Neutrophil (primary cell): ENCODE results near the gene MXRA8.
"Not testable (repeated sequence)": the region's sequence is repeated elsewhere in the genome, so short reads cannot be mapped to it uniquely, and the experiment has no call there.

ENCODE experiments used
- H3K27ac ChIP-seq: fragments of 200-600 bp; sonication (generic); 2 replicates; pipeline ENCODE4 v1.5.1; 2016; ENCODE audit warnings: mild to moderate bottlenecking, moderate library complexity
- H3K27me3 ChIP-seq: fragments of 200-600 bp; sonication (generic); 2 replicates; pipeline ENCODE4 v1.6.0; 2016; ENCODE audit warnings: mild to moderate bottlenecking
- H3K36me3 ChIP-seq: fragments of 200-600 bp; sonication (generic); 2 replicates; pipeline ENCODE4 v1.5.1; 2017
- H3K4me1 ChIP-seq, 2 experiments: fragments of 200-600 bp in 1 of 2; sonication (generic) in 1 of 2; 1 replicate in 1 of 2; 2 replicates in 1 of 2; pipeline versions ENCODE4 v1.5.1 to v1.6.1; 2013 to 2016; ENCODE audit warnings: low read depth in 1 of 2, low read length in 1 of 2, mild to moderate bottlenecking in 1 of 2, moderate library complexity in 1 of 2; ENCODE audit not compliant: control insufficient read depth in 1 of 2, insufficient read depth in 1 of 2
- H3K4me3 ChIP-seq, 2 experiments: fragments of 200-600 bp in 1 of 2; sonication (generic) in 1 of 2; 1 replicate in 1 of 2; 2 replicates in 1 of 2; pipeline ENCODE4 v1.5.1; 2013 to 2016; ENCODE audit warnings: low read depth in 1 of 2, low read length in 1 of 2, mild to moderate bottlenecking in 1 of 2, moderate library complexity in 1 of 2
- H3K9me3 ChIP-seq: fragments of 200-600 bp; sonication (generic); 2 replicates; pipeline ENCODE4 v1.5.1; 2016
- CTCF ChIP-seq: fragments of 200-600 bp; sonication (generic); IDR thresholded peaks from 2 replicates; pipeline ENCODE4 v1.5.1; 2016; ENCODE audit warnings: antibody characterized with exemption

MXRA8 gene

GRCh38 chr1:1387098-1388077 lies 29.0 kb upstream of the MXRA8 start:
- H3K4me1 ChIP-seq, result no peaks in the 10 kb centered on the region
- TF ChIP-seq CTCF, result no peak
- H3K27ac ChIP-seq, result no peak overlapping the region
- no peaks in the 10 kb centered on the region for H3K27me3 ChIP-seq
- no peak overlapping the region for H3K4me3 ChIP-seq
- H3K9me3 ChIP-seq, result no peaks in the 10 kb centered on the region
- H3K36me3 ChIP-seq, result peaks cover 74% of the 10 kb centered on the region

GRCh38 chr1:1385931-1386330 lies 27.6 kb upstream of the MXRA8 start:
- Histone ChIP-seq H3K27ac (no peak overlapping the region), H3K4me3 (no peak overlapping the region), H3K27me3 (no peaks in the 10 kb centered on the region), H3K36me3 (peaks cover 66% of the 10 kb centered on the region), H3K9me3 (no peaks in the 10 kb centered on the region), H3K4me1 (no peaks in the 10 kb centered on the region)
- TF ChIP-seq CTCF, result no peak

GRCh38 chr1:1385339-1385738 lies 27.0 kb upstream of the MXRA8 start:
- not testable (repeated sequence) for H3K4me1 ChIP-seq, H3K27ac ChIP-seq, H3K27me3 ChIP-seq, H3K4me3 ChIP-seq, H3K9me3 ChIP-seq
- peaks cover 60% of the 10 kb centered on the region for H3K36me3 ChIP-seq

DNA sequence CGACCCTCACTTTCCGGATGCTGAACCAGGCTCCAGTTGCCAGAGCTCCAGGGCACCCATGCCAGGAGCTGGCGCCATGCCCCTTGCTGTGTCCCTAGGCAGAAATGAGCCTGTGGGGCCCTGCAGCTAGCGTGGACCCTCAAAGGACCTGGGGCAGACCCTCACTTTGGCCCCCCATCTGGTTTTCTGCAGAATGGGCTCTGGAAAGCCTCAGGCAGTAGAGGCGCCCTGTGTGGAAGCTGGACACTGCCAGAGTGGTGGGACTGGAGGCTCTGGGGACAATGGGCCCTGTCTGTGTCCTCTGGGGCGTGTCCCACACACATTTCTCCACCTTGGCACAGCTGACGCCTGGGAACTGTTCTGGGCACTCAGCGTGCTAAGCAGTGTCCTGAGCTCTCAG lies 22.9 kb upstream of the MXRA8 start:
- Histone ChIP-seq H3K9me3 (no peaks in the 10 kb centered on the region), H3K4me1 (no peaks in the 10 kb centered on the region), H3K27me3 (no peaks in the 10 kb centered on the region), H3K27ac (no peak overlapping the region), H3K36me3 (peaks cover 19% of the 10 kb centered on the region), H3K4me3 (no peak overlapping the region)
- TF ChIP-seq CTCF, result no peak

DNA sequence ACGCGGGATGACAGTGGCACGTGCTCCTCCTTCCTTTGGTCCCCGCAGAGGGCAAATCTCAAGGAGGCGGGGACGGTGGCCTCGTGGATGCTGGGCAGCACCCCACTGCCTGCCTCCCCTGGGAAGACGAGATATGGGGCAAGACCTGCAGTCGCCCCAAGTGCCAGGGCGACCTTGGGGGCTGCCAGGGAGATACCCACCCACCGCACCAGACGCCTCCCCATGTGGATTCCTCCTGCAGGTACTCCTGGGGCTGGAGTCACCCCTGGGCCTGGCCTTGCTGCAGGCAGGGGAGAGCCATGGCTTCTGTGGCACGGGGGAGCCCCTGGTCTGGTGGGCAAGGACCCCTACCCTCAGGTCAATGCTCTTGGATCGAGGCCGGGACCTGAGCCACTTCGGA lies 22.5 kb upstream of the MXRA8 start:
- Histone ChIP-seq H3K4me3 (no peak overlapping the region), H3K4me1 (no peaks in the 10 kb centered on the region), H3K9me3 (no peaks in the 10 kb centered on the region), H3K27me3 (no peaks in the 10 kb centered on the region), H3K36me3 (peaks cover 15% of the 10 kb centered on the region), H3K27ac (no peak overlapping the region)
- no peak for TF ChIP-seq CTCF

GRCh38 chr1:1377540-1378205 lies 19.3 kb upstream of the MXRA8 start:
- H3K27ac ChIP-seq, result no peak overlapping the region
- TF ChIP-seq CTCF, result no peak
- H3K4me1 ChIP-seq, result peaks cover 10 to 14% of the 10 kb centered on the region in 2 experiments
- no peaks in the 10 kb centered on the region for H3K9me3 ChIP-seq
- H3K36me3 ChIP-seq, result peaks cover 24% of the 10 kb centered on the region
- no peak overlapping the region for H3K4me3 ChIP-seq
- H3K27me3 ChIP-seq, result no peaks in the 10 kb centered on the region
